Adrenal gland (tissue), 5 donors: ENCODE measurements around the gene ACOT13.

Experiments used
- POLR2A ChIP-seq, 2 donors: fragments of 450-650 bp; IDR thresholded peaks; one replicate each; pipeline ENCODE4 v1.6.1; 2017; ENCODE audit warnings: antibody characterized with exemption in 2 of 2, mild to moderate bottlenecking in 2 of 2, moderate library complexity in 1 of 2
- TF ChIP-seq, protein P1 (sequence below), 6 experiments: fragments of 450-650 bp in 4 of 6; fragments of 200-600 bp in 2 of 6; sonication (generic) in 1 of 6; IDR thresholded peaks; 1 replicate in 5 of 6; 2 replicates in 1 of 6; pipeline versions ENCODE4 v1.5.1 to v1.8.0; 2016 to 2021; ENCODE audit warnings: antibody characterized with exemption in 6 of 6, mild to moderate bottlenecking in 2 of 6, moderate library complexity in 1 of 6
- donor health status: DM: no; HTN: no; CAD: no.

DNA sequence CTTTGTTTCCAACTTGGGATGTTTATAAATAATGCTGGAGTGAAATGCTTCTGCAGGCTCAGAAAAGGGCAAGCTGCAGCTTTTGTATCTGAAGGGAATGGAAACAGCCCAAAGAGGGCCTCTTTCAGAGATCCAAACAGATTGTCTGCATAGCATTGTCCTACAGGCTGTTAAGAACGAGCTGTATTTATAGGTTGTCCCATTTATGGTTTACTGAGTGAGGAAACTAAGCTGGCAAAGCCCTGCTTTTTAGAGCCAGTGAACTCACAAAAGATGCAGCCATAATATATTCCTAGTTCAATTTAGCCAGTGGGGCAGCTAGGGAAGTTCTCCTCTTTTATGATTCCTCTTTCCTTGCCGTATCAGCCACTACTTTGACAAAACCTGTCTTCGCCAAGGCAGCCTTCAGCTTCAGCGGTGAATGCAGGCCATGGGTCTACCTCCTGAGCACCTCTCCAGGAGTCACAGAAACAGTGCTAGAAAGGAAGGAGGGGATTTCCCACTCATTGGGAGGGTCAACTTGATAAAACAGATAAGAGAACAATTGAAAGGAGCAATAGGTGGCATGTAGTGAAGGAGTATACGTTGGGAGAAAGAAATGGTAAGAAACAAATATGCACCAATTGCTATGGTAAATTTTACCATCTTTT, 35.9 kb upstream of the ACOT13 start:
- TF ChIP-seq, protein P1, sequence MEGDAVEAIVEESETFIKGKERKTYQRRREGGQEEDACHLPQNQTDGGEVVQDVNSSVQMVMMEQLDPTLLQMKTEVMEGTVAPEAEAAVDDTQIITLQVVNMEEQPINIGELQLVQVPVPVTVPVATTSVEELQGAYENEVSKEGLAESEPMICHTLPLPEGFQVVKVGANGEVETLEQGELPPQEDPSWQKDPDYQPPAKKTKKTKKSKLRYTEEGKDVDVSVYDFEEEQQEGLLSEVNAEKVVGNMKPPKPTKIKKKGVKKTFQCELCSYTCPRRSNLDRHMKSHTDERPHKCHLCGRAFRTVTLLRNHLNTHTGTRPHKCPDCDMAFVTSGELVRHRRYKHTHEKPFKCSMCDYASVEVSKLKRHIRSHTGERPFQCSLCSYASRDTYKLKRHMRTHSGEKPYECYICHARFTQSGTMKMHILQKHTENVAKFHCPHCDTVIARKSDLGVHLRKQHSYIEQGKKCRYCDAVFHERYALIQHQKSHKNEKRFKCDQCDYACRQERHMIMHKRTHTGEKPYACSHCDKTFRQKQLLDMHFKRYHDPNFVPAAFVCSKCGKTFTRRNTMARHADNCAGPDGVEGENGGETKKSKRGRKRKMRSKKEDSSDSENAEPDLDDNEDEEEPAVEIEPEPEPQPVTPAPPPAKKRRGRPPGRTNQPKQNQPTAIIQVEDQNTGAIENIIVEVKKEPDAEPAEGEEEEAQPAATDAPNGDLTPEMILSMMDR (IDR thresholded peaks at IDR 0.05), result no peak
- no peak for TF ChIP-seq POLR2A (IDR thresholded peaks at IDR 0.05)
